ENCODE results near the gene ENTPD6.

ENTPD6 gene

GRCh38 chr20:25245461-25245860 lies 49.9 kb downstream of the ENTPD6 start:
- DNase-seq = no peak

- no peak for DNase-seq
Observed at GRCh38 chr20:25246182-25246999, 50.9 kb downstream of the ENTPD6 start.

GRCh38 chr20:25247000-25247517 lies 51.5 kb downstream of the ENTPD6 start:
- no peak for DNase-seq

GRCh38 chr20:25247518-25247955 lies 52.0 kb downstream of the ENTPD6 start:
- no peak for DNase-seq

GRCh38 chr20:25247956-25248785 lies 52.7 kb downstream of the ENTPD6 start, which contains the start of gene PYGB:
TSS of gene PYGB (plus strand) at chr20:25248085. CDS start at chr20:25248179, 94 bp downstream.
- DNase-seq = peak; percentile 59 to 66

- no peak for DNase-seq
Observed at GRCh38 chr20:25248786-25249172, 53.3 kb downstream of the ENTPD6 start.

GRCh38 chr20:25249198-25249931 lies 53.9 kb downstream of the ENTPD6 start:
- DNase-seq = no peak

- DNase-seq = no peak
Observed at GRCh38 chr20:25250508-25250907, 55.0 kb downstream of the ENTPD6 start.

GRCh38 chr20:25251019-25251418 lies 55.5 kb downstream of the ENTPD6 start:
- DNase-seq = no peak

- no peak for DNase-seq
Observed at GRCh38 chr20:25251558-25251957, 56.0 kb downstream of the ENTPD6 start.

- no peak for DNase-seq
Observed at GRCh38 chr20:25252230-25252651, 56.7 kb downstream of the ENTPD6 start.

GRCh38 chr20:25252686-25253421 lies 57.3 kb downstream of the ENTPD6 start:
- DNase-seq = no peak

GRCh38 chr20:25253606-25254275 lies 58.2 kb downstream of the ENTPD6 start:
- no peak for DNase-seq

- DNase-seq = no peak
Observed at GRCh38 chr20:25254571-25254970, 59.1 kb downstream of the ENTPD6 start.

- DNase-seq = no peak
Observed at GRCh38 chr20:25254986-25255680, 59.6 kb downstream of the ENTPD6 start.

GRCh38 chr20:25256226-25256859 lies 60.8 kb downstream of the ENTPD6 start:
- no peak for DNase-seq

GRCh38 chr20:25257130-25257529 lies 61.6 kb downstream of the ENTPD6 start:
- no peak for DNase-seq

GRCh38 chr20:25257756-25258475 lies 62.4 kb downstream of the ENTPD6 start:
- DNase-seq = no peak

GRCh38 chr20:25258476-25258805 lies 62.9 kb downstream of the ENTPD6 start:
- DNase-seq = no peak

GRCh38 chr20:25258828-25259227 lies 63.3 kb downstream of the ENTPD6 start:
- no peak for DNase-seq

Data from activated CD4-positive, alpha-beta T cell treated with anti-CD3 and anti-CD28 coated beads, Interleukin-2, amount 50 U/mL, for 4 hours (primary cell).